ENCODE results near the gene TLL2.
A peak's percentile ranks its signal among the peaks of the same experiment; 100 is the strongest.

The TLL2 gene

DNA sequence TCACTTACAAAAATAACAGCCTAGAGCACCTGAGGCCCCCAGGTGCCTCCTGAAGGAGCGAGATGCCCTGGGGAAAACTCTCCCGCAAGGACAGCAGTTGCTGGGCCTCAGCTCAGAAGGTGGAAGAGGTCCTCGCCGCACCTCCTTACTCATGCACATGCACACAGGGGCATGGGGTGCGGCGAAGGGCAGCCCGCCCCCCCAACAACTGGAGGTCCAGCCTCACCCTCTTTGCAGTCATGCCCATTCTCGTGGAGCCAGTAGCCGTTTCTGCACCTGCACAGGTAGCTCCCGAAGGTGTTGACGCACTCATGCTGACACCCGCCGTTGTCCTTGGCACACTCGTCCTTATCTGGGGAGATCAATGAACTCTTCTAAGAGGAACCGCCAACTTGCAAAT, 135.0 kb downstream of the TLL2 start:
- H3K27ac ChIP-seq = peak overlapping the region; percentile 24; the same call in 1 of the 2 replicates
- no peak for DNase-seq (ENCODE audit: low spot score)
- TF ChIP-seq, protein P1, sequence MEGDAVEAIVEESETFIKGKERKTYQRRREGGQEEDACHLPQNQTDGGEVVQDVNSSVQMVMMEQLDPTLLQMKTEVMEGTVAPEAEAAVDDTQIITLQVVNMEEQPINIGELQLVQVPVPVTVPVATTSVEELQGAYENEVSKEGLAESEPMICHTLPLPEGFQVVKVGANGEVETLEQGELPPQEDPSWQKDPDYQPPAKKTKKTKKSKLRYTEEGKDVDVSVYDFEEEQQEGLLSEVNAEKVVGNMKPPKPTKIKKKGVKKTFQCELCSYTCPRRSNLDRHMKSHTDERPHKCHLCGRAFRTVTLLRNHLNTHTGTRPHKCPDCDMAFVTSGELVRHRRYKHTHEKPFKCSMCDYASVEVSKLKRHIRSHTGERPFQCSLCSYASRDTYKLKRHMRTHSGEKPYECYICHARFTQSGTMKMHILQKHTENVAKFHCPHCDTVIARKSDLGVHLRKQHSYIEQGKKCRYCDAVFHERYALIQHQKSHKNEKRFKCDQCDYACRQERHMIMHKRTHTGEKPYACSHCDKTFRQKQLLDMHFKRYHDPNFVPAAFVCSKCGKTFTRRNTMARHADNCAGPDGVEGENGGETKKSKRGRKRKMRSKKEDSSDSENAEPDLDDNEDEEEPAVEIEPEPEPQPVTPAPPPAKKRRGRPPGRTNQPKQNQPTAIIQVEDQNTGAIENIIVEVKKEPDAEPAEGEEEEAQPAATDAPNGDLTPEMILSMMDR (conservative IDR thresholded peaks at IDR 0.05; ENCODE audit: low read depth) = no peak
- POLR2A ChIA-PET (ENCODE audit: low non-redundant PET) = no interaction called here
- CTCF ChIA-PET = no interaction called here

DNA sequence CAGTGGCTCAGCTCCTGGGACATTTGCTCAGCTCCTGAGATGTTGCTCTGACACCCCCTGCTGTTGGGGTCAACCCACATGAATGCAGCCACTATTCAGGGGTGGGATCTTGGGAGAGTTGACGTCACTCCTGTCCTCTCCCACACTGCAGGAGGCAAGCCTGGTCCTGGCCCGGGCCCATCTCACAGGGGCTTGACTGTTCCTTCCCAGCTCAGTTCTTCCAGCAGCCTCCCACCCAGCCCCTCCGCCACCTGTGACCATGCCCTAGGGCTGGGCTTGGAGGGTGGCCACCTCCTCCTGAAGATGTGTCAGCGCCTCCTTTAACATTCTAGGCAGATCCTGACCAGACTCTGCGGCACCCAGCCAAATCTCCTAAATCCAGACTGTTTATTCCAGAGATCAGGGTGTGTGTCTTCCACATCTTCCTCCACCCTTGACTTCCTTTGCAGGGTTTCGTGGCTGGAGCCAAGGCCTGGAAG, 135.9 kb downstream of the TLL2 start:
- H3K27ac ChIP-seq = peak overlapping the region; percentile 54
- POLR2A ChIA-PET (ENCODE audit: low non-redundant PET) = no interaction called here
- no peak for DNase-seq (ENCODE audit: low spot score)
- TF ChIP-seq, protein P1 (conservative IDR thresholded peaks at IDR 0.05; ENCODE audit: low read depth) = no peak
- CTCF ChIA-PET = interaction anchor here (1.0 kb wide), 1 partner anchor 37 kb away, joined by 3 read pairs; no protein-coding TSS in a partner anchor

DNA sequence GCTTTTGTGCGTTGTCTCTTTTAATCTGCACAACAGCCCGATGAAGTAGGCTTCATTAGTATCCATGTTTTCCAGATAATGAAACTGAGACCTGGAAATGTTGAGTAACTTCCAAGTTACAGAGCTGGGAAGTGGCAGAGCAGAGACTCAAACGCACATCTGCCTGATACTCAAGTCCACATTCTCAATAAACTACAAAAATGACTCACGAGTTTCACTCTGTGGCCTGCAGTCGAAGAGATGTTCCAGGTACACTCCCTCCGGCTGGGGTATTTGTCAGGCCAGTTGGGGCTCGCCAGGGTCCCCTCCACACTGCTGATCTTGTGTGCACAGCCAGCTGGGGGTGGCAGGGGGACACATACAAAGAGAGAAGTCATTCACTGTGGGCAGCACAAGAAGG, 137.2 kb downstream of the TLL2 start:
- CTCF ChIA-PET = interaction anchor here (1.7 kb wide), 1 partner anchor 137 kb away, joined by 8 read pairs; the partner anchor contains the start of gene TLL2
- no peak for DNase-seq (ENCODE audit: low spot score)
- TF ChIP-seq, protein P1 (conservative IDR thresholded peaks at IDR 0.05; ENCODE audit: low read depth) = no peak
- POLR2A ChIA-PET (ENCODE audit: low non-redundant PET) = no interaction called here
- peak overlapping the region; percentile 20; the same call in 1 of the 2 replicates for H3K27ac ChIP-seq

DNA sequence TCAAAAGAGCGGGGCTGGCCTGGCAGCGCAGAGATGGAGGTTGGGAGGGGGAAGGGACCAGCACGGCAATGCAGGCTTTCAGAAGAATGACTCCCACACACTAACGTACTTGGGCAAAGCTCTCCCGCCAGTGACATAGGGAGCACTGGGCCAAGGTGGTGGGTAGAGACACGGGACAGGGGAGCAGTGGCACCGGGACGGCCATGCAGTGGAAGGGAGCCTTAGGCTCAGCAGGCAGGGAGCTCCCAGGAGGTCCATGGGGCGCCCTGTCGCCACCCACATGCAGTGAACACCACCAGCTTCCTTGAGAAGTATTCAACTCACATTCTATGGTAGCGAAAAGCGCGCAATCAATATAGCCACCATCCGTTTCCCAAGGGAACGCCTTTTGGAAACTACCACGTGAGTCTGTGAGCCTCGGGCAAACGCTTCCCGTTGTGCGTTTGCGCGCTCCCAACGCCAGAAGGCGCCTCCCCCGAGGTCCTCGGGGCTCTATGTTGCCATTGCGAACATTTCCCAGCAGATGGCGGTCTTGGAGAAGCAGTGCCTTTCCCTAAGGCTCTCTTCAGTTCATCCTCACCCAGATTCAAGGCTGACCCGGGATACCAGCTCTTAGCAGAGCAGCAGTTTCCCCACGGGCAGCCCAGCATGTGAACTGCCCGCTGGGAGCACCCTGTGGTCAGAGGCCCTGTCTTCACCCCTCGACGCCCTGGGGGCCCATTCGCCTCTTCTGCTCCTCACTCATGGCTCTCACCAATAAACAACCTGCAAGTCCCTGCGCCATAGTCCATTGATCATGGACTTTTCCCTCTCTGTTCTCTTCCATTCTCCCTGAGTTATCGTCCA, 138.5 kb downstream of the TLL2 start:
- ChIA-PET CTCF (interaction anchor here (0.5 to 1.7 kb wide), 21 partner anchors 9 to 873 kb away, joined by 3 to 8 read pairs (median 3); partner anchors contain the start of gene TLL2), POLR2A (ENCODE audit: low non-redundant PET) (no interaction called here)
- TF ChIP-seq, protein P1 (conservative IDR thresholded peaks at IDR 0.05; ENCODE audit: low read depth) = peak; percentile 94
- H3K27ac ChIP-seq = no peak overlapping the region
- DNase-seq (ENCODE audit: low spot score) = peak; percentile 96

DNA sequence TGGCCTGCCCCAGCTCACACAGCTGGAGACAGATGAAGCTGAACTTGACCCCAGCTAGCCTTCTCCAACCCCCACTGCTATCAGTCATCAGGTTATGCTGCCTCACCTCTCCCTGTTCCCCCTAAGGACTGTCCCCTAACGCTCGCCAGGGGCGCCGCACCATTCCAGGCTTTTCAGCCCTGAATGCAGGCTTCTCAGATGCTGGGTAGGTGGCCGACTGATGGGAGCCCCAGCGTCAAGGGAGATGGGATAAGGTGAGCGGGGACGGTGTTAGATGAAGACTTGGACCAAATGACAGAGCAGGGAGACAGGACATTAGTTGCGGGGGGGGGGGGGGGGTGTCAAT, 139.1 kb downstream of the TLL2 start:
- TF ChIP-seq, protein P1 (conservative IDR thresholded peaks at IDR 0.05; ENCODE audit: low read depth) = no peak
- POLR2A ChIA-PET (ENCODE audit: low non-redundant PET) = no interaction called here
- no peak for DNase-seq (ENCODE audit: low spot score)
- no peak overlapping the region for H3K27ac ChIP-seq
- CTCF ChIA-PET = interaction anchor here (0.5 to 1.7 kb wide), 16 partner anchors 9 to 873 kb away, joined by 3 to 8 read pairs (median 4); partner anchors contain the start of gene TLL2

DNA sequence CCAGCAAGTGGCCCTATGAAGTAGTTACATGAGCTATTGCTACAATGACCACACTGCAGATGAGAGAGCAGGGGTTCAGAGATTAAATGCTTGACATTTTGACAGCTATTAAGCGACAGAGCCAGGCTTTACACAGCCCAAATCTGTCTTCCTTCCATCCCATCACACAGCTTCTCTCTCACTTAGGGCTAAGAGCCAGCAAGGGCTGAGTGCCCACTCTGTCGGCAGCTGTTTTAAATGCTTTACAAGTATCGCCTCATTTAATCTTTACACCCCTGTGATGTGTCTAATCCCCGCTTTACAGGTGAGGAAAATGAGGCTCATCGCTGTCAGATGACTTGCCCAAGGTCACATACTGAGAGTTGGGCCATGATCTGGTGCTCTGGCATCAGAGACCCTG, 139.7 kb downstream of the TLL2 start:
- DNase-seq (ENCODE audit: low spot score) = no peak
- no peak overlapping the region for H3K27ac ChIP-seq
- ChIA-PET CTCF (interaction anchor here (1.0 to 1.2 kb wide), 3 partner anchors 22 to 837 kb away, joined by 4 to 6 read pairs (median 6); partner anchors contain the start of gene TLL2), POLR2A (ENCODE audit: low non-redundant PET) (no interaction called here)
- TF ChIP-seq, protein P1 (conservative IDR thresholded peaks at IDR 0.05; ENCODE audit: low read depth) = no peak
